Adrenal gland (tissue), 12 donors: ENCODE measurements around the gene CENPP. TPM values are rescaled to one million over a fixed set of nuclear protein-coding genes. Genes with fewer than 3 reads are reported as not detected.

ENCODE experiments used
- DNase-seq, 7 donors: peaks; one replicate each; pipeline ENCODE4 v3.0.0-alpha.2; 2019 to 2020
- H3K27ac ChIP-seq, 5 donors: fragments of 200-600 bp; sonication (generic) in 4 of 5; 1 replicate in 3 of 5; 2 replicates in 2 of 5; pipeline versions ENCODE4 v1.5.1 to v1.8.0; 2016 to 2020; ENCODE audit warnings: mild to moderate bottlenecking in 1 of 5
- H3K27me3 ChIP-seq: fragments of 200-600 bp; 2 replicates; pipeline ENCODE4 v1.8.0; 2021
- H3K36me3 ChIP-seq, 2 donors: fragments of 200-600 bp; replicated peaks in 1 of 2; 1 replicate in 1 of 2; 2 replicates in 1 of 2; pipeline versions ENCODE4 v1.5.1 to v1.8.0; 2018 to 2022
- H3K4me1 ChIP-seq, 2 donors: fragments of 200-600 bp; replicated peaks in 1 of 2; 1 replicate in 1 of 2; 2 replicates in 1 of 2; pipeline versions ENCODE4 v1.5.1 to v1.8.0; 2018 to 2021
- H3K4me3 ChIP-seq, 4 donors: fragments of 200-600 bp; sonication (generic) in 3 of 4; one replicate each; pipeline ENCODE4 v1.5.1; 2016 to 2018
- H3K9me3 ChIP-seq, 3 donors: fragments of 200-600 bp; sonication (generic) in 1 of 3; replicated peaks in 1 of 3; 1 replicate in 2 of 3; 2 replicates in 1 of 3; pipeline versions ENCODE4 v1.5.1 to v1.8.0; 2016 to 2021
- POLR2A ChIP-seq, 2 donors: fragments of 450-650 bp; IDR thresholded peaks; one replicate each; pipeline ENCODE4 v1.6.1; 2017; ENCODE audit warnings: antibody characterized with exemption in 2 of 2, mild to moderate bottlenecking in 2 of 2, moderate library complexity in 1 of 2
- WGBS, 4 donors: extraction: QIAGEN DNeasy Blood & Tissue Kit in 2 of 4; methylation state at CpG; one replicate each; pipeline versions ENCODE4 v1.1.5 to v1.1.7; 2013 to 2017; 5-methylcytosine and 5-hydroxymethylcytosine counted together
- intact Hi-C, 2 donors: fragments of 100-400 bp; cut with DNase I; formaldehyde crosslinking; loops; one replicate each; pipeline versions ENCODE4 v1.14.1 to v1.15.0; 2022 to 2023
- polyA plus RNA-seq, 3 donors: library from polyadenylated mRNA; stranded (reverse); fragments of 200-250 nt in 2 of 3; fragments of 350-450 nt in 1 of 3; fragmentation: Illumina TruSeq in 1 of 3; extraction: RNeasy Lipid Tissue Mini Kit (QIAGEN cat#74804) in 1 of 3; gene quantifications; one replicate each; pipeline ENCODE4 v1.2.3, GENCODE V29; 2013 to 2014
- total RNA-seq, 9 donors: library from RNA; depleted of rRNA in 4 of 9; stranded (reverse); fragments of >200 nt in 4 of 9; fragments of 120-200 nt in 1 of 9; fragmentation: NEBNext Ultra II Directional in 1 of 9; extraction: Animal tissue kit (Norgen Biotek cat#: 25700) in 1 of 9; gene quantifications; one replicate each; pipeline versions ENCODE4 v1.1.0 to v1.2.4, GENCODE V29; 2013 to 2023
- TF ChIP-seq, protein P1 (sequence below), 6 experiments: fragments of 450-650 bp in 4 of 6; fragments of 200-600 bp in 2 of 6; sonication (generic) in 1 of 6; IDR thresholded peaks; 1 replicate in 5 of 6; 2 replicates in 1 of 6; pipeline versions ENCODE4 v1.5.1 to v1.8.0; 2016 to 2021; ENCODE audit warnings: antibody characterized with exemption in 6 of 6, mild to moderate bottlenecking in 2 of 6, moderate library complexity in 1 of 6
- donor health status: healthy with polysubstance abuse.
- donor health status: Bipolar disorder and iron deficiency.
- donor health status: DM: yes; HTN: yes; CAD: no.
- donor health status: DM: no; HTN: no; CAD: no.
- donor health status: DM: no; HTN: no; CAD: no.
- donor health status: DM: yes; HTN: yes; CAD: no.

CENPP gene
- total and polyA plus RNA-seq, 12 donors = 1.1 to 14.0 (median 3.1) TPM

DNA sequence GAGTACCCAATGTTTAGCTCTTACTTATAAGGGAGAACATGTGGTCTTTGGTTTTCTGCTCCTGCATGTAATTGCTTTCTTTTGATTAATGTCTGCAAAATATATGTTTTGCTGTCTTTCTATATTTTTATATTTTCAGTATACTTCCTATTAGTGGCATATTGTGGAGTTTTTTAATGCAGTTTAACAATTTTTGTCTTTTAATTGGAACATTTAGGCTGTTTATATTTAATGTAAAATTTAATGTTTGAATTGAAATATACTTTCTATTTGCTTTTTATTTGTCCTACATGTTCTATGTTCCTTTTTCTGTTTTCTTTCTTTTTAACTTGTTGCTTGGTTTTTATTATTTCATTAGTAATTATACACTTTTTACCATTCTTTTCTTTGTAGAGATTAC, 205.1 kb downstream of the CENPP start:
- intact Hi-C loops = no loop called here
- Histone ChIP-seq H3K27ac (no peak overlapping the region), H3K27me3 (no peaks in the 10 kb centered on the region), H3K4me3 (no peak overlapping the region), H3K36me3 (no peaks in the 10 kb centered on the region), H3K9me3 (peaks cover 0 to 6% (median 0%) of the 10 kb centered on the region in 3 donors), H3K4me1 (peaks cover 0 to 8% of the 10 kb centered on the region in 2 donors)
- TF ChIP-seq POLR2A (IDR thresholded peaks at IDR 0.05) = no peak
- TF ChIP-seq, protein P1, sequence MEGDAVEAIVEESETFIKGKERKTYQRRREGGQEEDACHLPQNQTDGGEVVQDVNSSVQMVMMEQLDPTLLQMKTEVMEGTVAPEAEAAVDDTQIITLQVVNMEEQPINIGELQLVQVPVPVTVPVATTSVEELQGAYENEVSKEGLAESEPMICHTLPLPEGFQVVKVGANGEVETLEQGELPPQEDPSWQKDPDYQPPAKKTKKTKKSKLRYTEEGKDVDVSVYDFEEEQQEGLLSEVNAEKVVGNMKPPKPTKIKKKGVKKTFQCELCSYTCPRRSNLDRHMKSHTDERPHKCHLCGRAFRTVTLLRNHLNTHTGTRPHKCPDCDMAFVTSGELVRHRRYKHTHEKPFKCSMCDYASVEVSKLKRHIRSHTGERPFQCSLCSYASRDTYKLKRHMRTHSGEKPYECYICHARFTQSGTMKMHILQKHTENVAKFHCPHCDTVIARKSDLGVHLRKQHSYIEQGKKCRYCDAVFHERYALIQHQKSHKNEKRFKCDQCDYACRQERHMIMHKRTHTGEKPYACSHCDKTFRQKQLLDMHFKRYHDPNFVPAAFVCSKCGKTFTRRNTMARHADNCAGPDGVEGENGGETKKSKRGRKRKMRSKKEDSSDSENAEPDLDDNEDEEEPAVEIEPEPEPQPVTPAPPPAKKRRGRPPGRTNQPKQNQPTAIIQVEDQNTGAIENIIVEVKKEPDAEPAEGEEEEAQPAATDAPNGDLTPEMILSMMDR (IDR thresholded peaks at IDR 0.05) = no peak
- no peak for DNase-seq

GRCh38 chr9:92534204-92534603, 208.5 kb downstream of the CENPP start:
- Histone ChIP-seq H3K4me1 (peaks cover 0 to 8% of the 10 kb centered on the region in 2 donors), H3K9me3 (peaks cover 0 to 6% (median 0%) of the 10 kb centered on the region in 3 donors), H3K27ac (no peak overlapping the region), H3K27me3 (no peaks in the 10 kb centered on the region), H3K4me3 (peak overlapping the region in 1 of 4 donors; percentile 37), H3K36me3 (no peaks in the 10 kb centered on the region)
- TF ChIP-seq, protein P1 (IDR thresholded peaks at IDR 0.05) = no peak
- TF ChIP-seq POLR2A (IDR thresholded peaks at IDR 0.05) = no peak
- intact Hi-C loops = no loop called here
- no peak for DNase-seq
- 69 to 81% (median 75%) methylated on average over 3 of the region's 3 CpGs for WGBS, 4 donors

DNA sequence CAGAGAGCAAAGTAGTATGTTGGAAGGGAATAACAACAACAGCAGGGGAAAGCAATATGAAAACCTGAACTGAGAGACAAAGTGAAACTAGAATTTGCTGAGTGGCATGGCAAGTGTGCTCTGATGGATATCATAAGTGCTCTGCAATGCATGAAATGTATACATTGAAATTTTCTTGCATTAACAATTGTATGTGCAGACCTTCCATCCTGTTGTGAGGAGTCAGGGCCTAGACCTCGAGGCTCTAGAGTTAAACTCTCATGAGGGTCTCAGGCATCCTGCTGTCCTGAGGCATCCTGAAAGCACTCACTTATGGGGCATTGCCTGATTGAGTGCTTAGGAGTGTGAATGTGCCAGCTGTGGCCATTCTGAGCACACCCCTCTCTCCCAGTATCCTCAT, 208.9 kb downstream of the CENPP start:
- TF ChIP-seq, protein P1 (IDR thresholded peaks at IDR 0.05) = no peak
- TF ChIP-seq POLR2A (IDR thresholded peaks at IDR 0.05) = no peak
- no peaks in the 10 kb centered on the region for H3K27me3 ChIP-seq
- DNase-seq = no peak
- peaks cover 0 to 6% (median 0%) of the 10 kb centered on the region in 3 donors for H3K9me3 ChIP-seq
- no peak overlapping the region for H3K27ac ChIP-seq
- H3K4me1 ChIP-seq = peaks cover 0 to 8% of the 10 kb centered on the region in 2 donors
- intact Hi-C loops = no loop called here
- WGBS, 4 donors = 29 to 64% (median 56%) methylated on average over 1 of the region's 1 CpG
- no peaks in the 10 kb centered on the region for H3K36me3 ChIP-seq
- peak overlapping the region in 1 of 4 donors; percentile 37 for H3K4me3 ChIP-seq

DNA sequence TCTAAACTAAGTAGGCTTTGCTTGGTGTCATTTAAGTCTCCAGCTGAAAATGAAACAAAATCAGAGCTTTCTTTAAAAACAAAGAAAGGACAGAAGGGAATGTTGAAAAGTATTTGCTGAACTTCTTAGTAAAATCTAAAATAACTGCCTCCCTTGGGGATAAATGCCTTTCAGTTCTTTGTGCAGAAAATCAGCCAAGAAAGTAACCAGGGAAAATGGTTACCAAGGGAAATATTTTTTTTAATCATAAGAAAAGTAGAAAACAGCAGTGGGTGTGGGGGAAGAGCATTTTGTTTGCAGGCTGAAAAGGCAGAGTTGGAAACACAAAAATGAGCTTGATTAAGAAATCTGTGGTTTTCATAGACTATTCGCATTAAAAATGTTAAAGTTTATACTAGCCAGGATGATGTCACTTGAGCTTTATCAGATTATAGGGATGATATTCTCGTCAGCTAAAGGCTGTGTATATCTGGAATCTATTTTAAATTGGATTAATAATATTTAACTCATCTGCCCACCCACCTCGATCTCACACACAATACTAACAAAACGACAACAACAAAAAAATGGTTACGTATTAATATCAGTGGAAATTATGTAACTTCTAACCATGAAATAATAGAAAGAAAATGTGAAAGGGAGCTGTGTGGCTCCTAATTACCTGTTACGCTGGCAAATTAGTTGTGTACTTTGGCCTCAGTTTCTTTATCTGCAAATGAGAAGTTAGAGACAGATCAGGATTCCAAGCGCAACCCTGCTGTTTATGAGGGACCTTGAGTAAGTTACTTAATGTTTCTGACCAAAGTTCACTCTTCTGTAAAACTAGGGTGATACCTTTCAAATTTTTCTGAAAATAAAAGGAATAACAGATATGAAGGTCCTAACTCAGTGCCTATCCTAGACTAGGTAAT, 210.4 kb downstream of the CENPP start, which contains the start of gene ECM2:
Gene ECM2, minus strand, starts transcription at position 51 of the 911 bp plus-strand sequence. CDS start 13,124 bp downstream, outside the sequence.
- H3K27ac ChIP-seq = peak within 1 kb of the TSS in 4 of 5 donors; percentile 1 to 51 (median 31)
- intact Hi-C loops = no loop called here
- peak within 1 kb of the TSS in 1 of 4 donors; percentile 37 for H3K4me3 ChIP-seq

More for the DNA sequence above, 210.4 kb downstream of the CENPP start, which contains the start of gene ECM2:
- H3K27me3 ChIP-seq = no peaks in the 10 kb centered on the region
- H3K4me1 ChIP-seq = peaks cover 0 to 8% of the 10 kb centered on the region in 2 donors
- WGBS, 4 donors = 69 to 78% (median 71%) methylated on average over 7 of the region's 7 CpGs
- TF ChIP-seq POLR2A (IDR thresholded peaks at IDR 0.05) = no peak
- TF ChIP-seq, protein P1 (IDR thresholded peaks at IDR 0.05) = no peak
- no peaks in the 10 kb centered on the region for H3K36me3 ChIP-seq
- peaks cover 0 to under 1% (median 0%) of the 10 kb centered on the region in 3 donors for H3K9me3 ChIP-seq
- no peak for DNase-seq
